Subcutaneous abdominal adipose tissue (tissue), 5 donors: Measurements from ENCODE around the gene SGTA.

Experiments used
- H3K27ac ChIP-seq: one replicate; pipeline ENCODE4 v1.7.0; 2013; ENCODE audit warnings: low read depth, mild to moderate bottlenecking, inconsistent platforms, low read length, moderate library complexity
- H3K27me3 ChIP-seq, 5 donors: one replicate each; pipeline ENCODE4 v1.7.0; 2013; ENCODE audit warnings: low read length in 5 of 5, inconsistent platforms in 1 of 5; ENCODE audit not compliant: control insufficient read depth in 5 of 5, insufficient read depth in 4 of 5
- H3K36me3 ChIP-seq, 5 donors: one replicate each; pipeline ENCODE4 v1.7.0; 2013; ENCODE audit warnings: low read length in 5 of 5; ENCODE audit not compliant: control insufficient read depth in 5 of 5, insufficient read depth in 5 of 5
- H3K4me1 ChIP-seq, 5 donors: one replicate each; pipeline ENCODE4 v1.7.0; 2013; ENCODE audit warnings: low read length in 5 of 5, mild to moderate bottlenecking in 3 of 5, moderate library complexity in 1 of 5; ENCODE audit not compliant: control insufficient read depth in 5 of 5, insufficient read depth in 5 of 5
- H3K4me3 ChIP-seq, 5 donors: one replicate each; pipeline ENCODE4 v1.7.0; 2013; ENCODE audit warnings: low read length in 5 of 5, low read depth in 1 of 5
- H3K9ac ChIP-seq, 5 donors: one replicate each; pipeline ENCODE4 v1.7.0; 2013; ENCODE audit warnings: low read length in 5 of 5, mild to moderate bottlenecking in 4 of 5, moderate library complexity in 3 of 5
- H3K9me3 ChIP-seq, 5 donors: one replicate each; pipeline ENCODE4 v1.7.0; 2013; ENCODE audit warnings: low read length in 5 of 5; ENCODE audit not compliant: control insufficient read depth in 5 of 5
- donor health status: healthy.
- donor health status: healthy.
- donor health status: healthy.
- donor health status: healthy.
- donor health status: healthy.

SGTA gene

DNA sequence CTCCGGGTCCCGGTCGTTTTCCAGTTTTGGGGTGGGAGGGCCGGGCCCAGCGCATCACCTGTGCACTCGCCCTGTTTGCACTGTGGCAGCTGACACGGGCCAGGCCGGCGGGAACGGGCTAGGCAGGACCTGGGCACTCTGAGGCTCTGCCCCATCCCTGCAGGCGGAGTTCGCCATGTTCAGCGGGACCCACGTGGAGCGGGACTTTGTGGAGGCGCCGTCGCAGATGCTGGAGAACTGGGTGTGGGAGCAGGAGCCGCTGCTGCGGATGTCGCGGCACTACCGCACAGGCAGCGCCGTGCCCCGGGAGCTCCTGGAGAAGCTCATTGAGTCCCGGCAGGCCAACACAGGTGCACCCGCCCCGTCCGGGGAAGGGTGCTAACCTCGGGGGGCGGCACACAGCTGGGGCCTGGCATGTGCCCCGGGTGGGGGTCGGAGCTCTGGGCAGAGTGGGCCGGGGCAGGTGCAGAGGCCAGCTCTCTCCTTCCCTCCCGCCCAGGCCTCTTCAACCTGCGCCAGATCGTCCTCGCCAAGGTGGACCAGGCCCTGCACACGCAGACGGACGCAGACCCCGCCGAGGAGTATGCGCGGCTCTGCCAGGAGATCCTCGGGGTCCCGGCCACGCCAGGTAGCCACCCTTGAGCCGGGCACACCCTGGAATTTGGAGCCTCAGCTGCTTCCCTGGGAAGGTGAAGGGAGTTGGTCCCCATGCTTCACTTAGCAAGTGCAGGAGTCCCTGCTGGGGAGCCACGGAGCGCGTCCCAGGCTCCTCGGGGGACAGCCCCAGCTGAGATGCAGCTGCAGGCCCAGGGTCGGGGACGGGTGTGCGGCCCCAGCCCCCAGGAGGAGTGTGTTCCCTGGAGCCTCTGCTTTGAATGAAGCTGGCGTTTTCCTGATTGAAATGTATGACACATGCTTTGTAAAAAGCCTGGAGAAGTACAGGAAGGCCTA, 27.3 kb upstream of the SGTA start:
- H3K9me3 ChIP-seq: no peaks in the 10 kb centered on the region
- H3K9ac ChIP-seq: no peak overlapping the region
- no peaks in the 10 kb centered on the region for H3K27me3 ChIP-seq
- peaks cover 0 to 77% (median 52%) of the 10 kb centered on the region in 5 donors for H3K36me3 ChIP-seq
- no peak overlapping the region for H3K27ac ChIP-seq
- no peak overlapping the region for H3K4me3 ChIP-seq
- H3K4me1 ChIP-seq: peaks cover 0 to 2% (median 0%) of the 10 kb centered on the region in 5 donors

DNA sequence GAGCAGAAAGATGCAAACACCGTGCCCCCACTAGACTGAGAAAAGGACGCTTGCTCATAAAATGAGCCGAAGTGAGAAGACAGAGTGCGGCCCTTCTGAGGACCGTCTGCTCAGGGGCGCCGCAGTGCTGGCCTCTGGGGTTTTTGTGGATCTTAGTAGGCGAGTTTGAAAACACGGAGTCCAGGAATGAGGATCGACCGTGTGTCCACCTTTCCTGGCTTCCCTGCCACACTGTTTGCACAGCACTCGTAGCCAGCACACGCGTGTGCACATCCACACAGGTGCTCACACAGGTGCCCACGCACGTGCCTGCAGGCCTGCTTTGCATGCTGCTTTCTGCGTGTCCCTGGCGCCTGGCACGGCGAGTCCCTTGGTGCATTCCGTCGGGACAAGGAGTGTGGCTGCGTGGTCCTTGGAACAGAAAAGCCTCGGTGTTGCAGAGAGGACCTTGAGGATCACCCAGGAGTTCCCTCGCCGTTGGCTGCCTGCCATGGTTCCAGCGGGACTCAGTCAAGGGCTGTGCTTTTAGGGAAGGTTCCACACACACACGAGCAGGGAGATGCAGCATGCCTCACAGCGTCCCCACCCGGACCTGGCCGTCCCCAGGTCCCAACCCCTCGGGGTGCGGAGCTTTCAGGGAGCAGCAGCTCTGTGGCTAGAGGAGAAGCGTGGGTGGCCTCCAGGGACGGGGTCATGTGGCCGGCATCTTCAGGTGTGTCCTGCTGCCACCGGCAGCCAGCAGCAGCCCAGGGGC, 26.5 kb upstream of the SGTA start:
- H3K36me3 ChIP-seq: peaks cover 0 to 83% (median 60%) of the 10 kb centered on the region in 5 donors
- no peak overlapping the region for H3K27ac ChIP-seq
- no peak overlapping the region for H3K4me3 ChIP-seq
- H3K4me1 ChIP-seq: peaks cover 0 to 2% (median 0%) of the 10 kb centered on the region in 5 donors
- no peaks in the 10 kb centered on the region for H3K9me3 ChIP-seq
- no peaks in the 10 kb centered on the region for H3K27me3 ChIP-seq
- no peak overlapping the region for H3K9ac ChIP-seq

DNA sequence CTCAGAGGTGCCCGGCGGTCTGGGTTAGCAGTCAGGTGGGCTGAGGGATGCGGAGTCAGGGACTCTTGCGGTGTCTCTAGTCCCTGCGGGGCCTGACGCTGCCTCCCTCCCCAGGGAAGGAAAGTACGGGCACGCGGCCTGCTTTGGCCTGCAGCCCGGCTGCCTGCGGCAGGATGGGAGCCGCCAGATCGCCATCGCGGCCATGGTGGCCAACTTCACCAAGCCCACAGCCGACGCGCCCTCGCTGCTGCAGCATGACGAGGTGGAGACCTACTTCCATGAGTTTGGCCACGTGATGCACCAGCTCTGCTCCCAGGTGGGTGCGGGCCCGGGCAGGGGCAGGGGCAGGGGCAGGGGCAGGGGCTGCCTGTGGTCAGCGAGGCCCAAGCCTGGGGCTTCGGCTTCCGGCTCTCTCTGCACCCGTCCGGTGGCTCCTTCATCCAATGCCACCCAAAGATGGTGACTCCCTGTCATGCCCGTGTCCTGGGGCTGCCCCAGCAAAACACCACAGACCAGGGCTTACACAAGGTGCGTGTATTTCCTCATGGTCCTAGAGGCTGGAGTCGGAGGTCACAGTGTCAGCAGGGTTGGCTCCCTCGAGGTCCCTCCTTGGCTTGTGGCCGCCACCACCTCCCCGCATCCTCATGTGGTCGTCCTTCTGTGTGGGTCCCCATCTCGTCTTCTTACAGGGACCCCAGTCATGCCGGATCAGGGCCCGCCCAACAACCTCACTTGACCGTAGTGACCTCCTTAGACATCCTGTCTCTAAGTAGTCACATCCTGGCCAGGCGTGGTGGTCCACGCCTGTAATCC, 25.3 kb upstream of the SGTA start:
- H3K36me3 ChIP-seq: peaks cover 0 to 80% (median 59%) of the 10 kb centered on the region in 5 donors
- no peak overlapping the region for H3K27ac ChIP-seq
- no peak overlapping the region for H3K4me3 ChIP-seq
- no peaks in the 10 kb centered on the region for H3K27me3 ChIP-seq
- no peak overlapping the region for H3K9ac ChIP-seq
- H3K4me1 ChIP-seq: no peaks in the 10 kb centered on the region
- no peaks in the 10 kb centered on the region for H3K9me3 ChIP-seq

DNA sequence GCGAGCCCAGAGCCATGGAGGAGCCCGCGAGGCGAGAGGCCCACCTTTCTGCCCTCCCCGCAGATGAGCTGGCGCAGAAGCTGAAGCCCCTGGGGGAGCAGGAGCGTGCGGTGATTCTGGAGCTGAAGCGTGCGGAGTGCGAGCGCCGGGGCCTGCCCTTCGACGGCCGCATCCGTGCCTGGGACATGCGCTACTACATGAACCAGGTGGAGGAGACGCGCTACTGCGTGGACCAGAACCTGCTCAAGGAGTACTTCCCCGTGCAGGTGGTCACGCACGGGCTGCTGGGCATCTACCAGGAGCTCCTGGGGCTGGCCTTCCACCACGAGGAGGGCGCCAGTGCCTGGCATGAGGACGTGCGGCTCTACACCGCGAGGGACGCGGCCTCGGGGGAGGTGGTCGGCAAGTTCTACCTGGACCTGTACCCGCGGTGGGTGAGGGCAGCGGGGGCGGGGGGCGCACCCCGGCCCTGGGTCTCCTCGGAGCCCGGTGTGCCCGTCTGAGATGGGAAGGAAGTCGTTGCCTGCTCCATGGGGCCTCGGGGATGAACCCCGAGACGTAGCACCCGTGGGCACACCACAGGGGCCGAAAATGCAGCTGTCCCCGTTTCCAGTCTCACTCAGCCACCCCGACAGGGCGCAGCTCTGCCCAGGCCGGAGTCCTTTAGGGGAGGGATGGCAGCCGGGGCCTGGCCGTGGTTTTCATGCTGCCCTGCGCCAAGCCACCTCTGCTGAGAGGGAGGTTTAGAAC, 24.5 kb upstream of the SGTA start:
- no peaks in the 10 kb centered on the region for H3K27me3 ChIP-seq
- H3K9ac ChIP-seq: no peak overlapping the region
- H3K4me3 ChIP-seq: no peak overlapping the region
- no peaks in the 10 kb centered on the region for H3K9me3 ChIP-seq
- peaks cover 0 to 81% (median 60%) of the 10 kb centered on the region in 5 donors for H3K36me3 ChIP-seq
- H3K4me1 ChIP-seq: no peaks in the 10 kb centered on the region
- no peak overlapping the region for H3K27ac ChIP-seq

DNA sequence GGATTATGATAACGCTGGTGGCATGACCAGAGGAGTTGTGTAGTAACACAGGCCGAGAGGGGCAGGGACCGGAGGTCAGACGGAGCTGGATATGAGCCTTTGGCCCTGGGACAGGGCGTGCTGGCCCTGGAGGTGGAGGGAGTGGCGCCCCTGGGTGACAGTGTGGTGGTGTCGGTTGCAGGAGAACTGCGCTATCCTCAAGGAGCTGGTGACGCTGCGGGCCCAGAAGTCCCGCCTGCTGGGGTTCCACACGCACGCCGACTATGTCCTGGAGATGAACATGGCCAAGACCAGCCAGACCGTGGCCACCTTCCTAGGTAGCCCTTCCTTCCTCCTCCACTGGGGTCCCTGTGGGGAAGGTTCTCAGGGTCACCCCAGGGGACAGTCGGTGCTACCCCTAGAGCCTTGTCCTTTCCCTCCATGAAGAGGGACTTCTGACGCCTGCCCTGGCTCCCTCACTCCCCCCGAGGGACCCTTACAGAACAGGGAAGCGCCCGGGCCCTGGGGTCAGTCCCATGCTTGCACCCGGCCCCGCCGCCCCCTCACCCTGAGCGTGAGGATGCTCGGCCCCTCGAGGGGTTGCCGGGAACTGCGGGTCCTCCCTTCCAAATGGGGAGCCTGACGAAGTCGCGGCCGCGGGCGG, 23.8 kb upstream of the SGTA start:
- Histone ChIP-seq H3K4me1 (no peaks in the 10 kb centered on the region), H3K27ac (no peak overlapping the region), H3K27me3 (no peaks in the 10 kb centered on the region), H3K9me3 (no peaks in the 10 kb centered on the region), H3K4me3 (no peak overlapping the region), H3K36me3 (peaks cover 0 to 77% (median 56%) of the 10 kb centered on the region in 5 donors), H3K9ac (no peak overlapping the region)

DNA sequence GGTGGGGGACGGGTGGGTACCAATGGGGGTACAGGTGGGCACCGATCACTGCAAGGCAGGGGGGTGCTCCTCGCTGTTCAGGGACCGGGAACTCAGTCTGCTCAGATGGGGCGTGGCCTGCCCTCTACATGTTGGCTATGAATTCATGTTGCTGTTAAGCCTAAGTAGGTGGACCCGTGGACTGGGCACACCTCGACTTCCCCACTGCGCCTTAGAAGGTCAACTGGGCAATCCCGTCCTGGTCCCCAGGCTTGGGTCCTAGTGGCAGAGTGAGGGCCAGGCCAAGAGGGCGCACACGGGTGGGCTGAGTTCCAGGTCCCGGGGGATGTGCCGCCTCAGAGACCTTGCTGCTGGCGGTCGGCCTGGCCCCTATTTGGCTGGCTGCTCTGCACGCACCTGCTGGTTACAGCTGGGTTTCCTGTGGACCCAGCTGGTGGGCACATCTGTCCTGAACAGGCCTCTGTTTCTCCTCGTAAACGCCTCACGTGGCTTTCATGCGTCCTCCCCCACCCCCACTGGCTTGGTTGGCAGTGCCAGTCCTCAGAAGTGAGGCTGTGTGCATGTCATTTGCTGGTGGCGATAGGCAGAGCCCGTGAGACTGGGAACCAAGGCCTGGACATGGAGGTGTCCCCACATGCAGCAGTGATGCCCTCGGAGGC, 23.0 kb upstream of the SGTA start:
- H3K9me3 ChIP-seq: no peaks in the 10 kb centered on the region
- H3K27me3 ChIP-seq: no peaks in the 10 kb centered on the region
- H3K4me3 ChIP-seq: no peak overlapping the region
- H3K9ac ChIP-seq: no peak overlapping the region
- H3K27ac ChIP-seq: no peak overlapping the region
- peaks cover 0 to 77% (median 51%) of the 10 kb centered on the region in 5 donors for H3K36me3 ChIP-seq
- H3K4me1 ChIP-seq: no peaks in the 10 kb centered on the region

DNA sequence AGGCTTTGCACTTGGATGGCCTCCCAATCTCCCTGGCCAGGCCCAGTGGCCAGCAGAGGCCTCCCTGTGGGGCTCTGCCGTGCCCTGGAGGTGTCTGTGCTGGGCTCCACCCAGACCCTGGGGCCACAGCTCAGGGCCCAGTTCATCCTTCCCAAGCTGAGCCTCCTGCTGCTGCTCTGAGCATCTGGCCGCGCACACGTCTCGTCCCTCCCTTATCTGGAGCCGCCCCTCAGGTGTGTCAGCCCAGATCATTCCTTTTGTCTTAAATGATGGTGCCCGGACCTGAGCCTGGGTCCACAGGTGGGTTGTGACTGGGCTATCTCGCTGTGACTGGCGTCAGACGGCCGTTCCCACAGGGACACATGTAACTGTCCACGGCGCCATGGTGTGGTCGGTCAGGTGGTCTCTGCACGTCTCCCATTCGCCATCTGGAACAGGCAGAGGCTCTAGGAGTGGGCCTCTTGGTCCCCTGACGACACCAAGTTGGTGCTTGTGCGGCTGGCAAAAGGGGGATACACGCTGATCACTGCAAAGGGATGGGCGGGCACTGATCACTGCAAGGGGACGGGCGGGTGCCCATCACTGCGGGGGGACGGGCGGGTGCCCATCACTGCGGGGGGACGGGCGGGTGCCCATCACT, 22.3 kb upstream of the SGTA start:
- Histone ChIP-seq H3K9me3 (no peaks in the 10 kb centered on the region), H3K27ac (no peak overlapping the region), H3K9ac (no peak overlapping the region), H3K36me3 (peaks cover 0 to 77% (median 56%) of the 10 kb centered on the region in 5 donors), H3K4me3 (no peak overlapping the region), H3K27me3 (no peaks in the 10 kb centered on the region), H3K4me1 (no peaks in the 10 kb centered on the region)

DNA sequence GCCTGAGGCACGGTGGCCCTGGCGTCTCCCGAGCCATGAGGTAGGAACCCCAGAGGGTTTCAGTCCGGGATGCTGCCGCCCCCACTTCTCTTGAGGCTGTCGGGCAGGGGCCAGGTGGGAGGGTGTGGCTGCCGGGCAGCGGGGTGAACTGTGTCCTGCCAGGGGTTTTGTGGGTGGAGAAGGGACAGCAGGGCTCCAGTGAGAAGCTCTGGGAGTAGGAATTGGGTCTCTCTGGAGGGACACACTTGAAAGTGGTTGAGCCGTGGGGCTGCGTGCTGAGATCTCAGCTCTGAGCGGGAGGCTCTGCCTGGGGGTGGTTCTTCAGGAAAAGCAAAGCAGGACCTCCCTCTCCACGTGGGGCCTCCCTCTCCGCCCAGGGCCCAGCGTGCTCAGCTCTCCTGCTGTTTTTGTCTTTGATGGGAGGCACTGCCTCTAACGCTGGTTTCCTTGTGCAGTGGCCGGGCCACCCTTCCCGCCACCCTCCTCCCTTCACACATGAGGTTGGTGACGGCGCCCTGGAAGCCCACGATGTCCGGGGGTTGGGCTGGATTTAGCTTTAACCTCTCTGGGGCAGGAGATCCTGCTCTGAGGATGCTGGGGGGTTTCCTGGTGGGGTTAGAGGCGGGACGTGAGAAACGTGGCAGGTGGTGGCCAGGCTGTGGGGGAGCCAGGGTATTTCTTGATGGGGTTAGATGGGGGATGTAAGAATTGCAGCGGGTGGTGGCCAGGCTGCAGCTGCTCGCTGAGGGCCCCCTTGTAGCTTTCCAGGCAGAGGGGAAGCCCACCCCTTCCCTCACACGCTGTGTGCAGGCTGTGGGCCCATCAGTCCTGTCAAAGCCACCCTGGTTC, 21.3 kb upstream of the SGTA start:
- Histone ChIP-seq H3K4me1 (no peaks in the 10 kb centered on the region), H3K27me3 (no peaks in the 10 kb centered on the region), H3K27ac (no peak overlapping the region), H3K9me3 (no peaks in the 10 kb centered on the region), H3K36me3 (peaks cover 0 to 76% (median 56%) of the 10 kb centered on the region in 5 donors), H3K4me3 (no peak overlapping the region), H3K9ac (no peak overlapping the region)
